GM19193 (cell line): ENCODE results near the gene ZNF580.

Experiments
- POLR2A ChIP-seq: IDR thresholded peaks from 4 replicates; pipeline ENCODE4 v1.6.1; 2011; ENCODE audit not compliant: insufficient read depth, insufficient read length; ENCODE audit errors: extremely low read depth

Gene ZNF580

GRCh38 chr19:55676889-55677505, 36.2 kb downstream of the ZNF580 start:
- no peak for TF ChIP-seq POLR2A

GRCh38 chr19:55677572-55678028, 36.8 kb downstream of the ZNF580 start:
- TF ChIP-seq POLR2A: no peak

GRCh38 chr19:55678121-55678671, 37.4 kb downstream of the ZNF580 start:
- TF ChIP-seq POLR2A: peak; percentile 54

GRCh38 chr19:55679343-55680257, 38.8 kb downstream of the ZNF580 start:
- TF ChIP-seq POLR2A: peak; percentile 6

GRCh38 chr19:55680339-55681130, 39.7 kb downstream of the ZNF580 start:
- TF ChIP-seq POLR2A: no peak

- TF ChIP-seq POLR2A: no peak
Observed at GRCh38 chr19:55681131-55682092, 40.6 kb downstream of the ZNF580 start.

GRCh38 chr19:55683449-55684261, 42.9 kb downstream of the ZNF580 start:
- TF ChIP-seq POLR2A: no peak

GRCh38 chr19:55684946-55685681, 44.3 kb downstream of the ZNF580 start:
- TF ChIP-seq POLR2A: no peak

GRCh38 chr19:55685776-55686175, 45.0 kb downstream of the ZNF580 start:
- no peak for TF ChIP-seq POLR2A

- no peak for TF ChIP-seq POLR2A
Observed at GRCh38 chr19:55686311-55687050, 45.7 kb downstream of the ZNF580 start.

GRCh38 chr19:55687281-55688201, 46.7 kb downstream of the ZNF580 start:
- TF ChIP-seq POLR2A: no peak
